ENCODE measurements around the gene DTNBP1. TPM values are rescaled to one million over a fixed set of nuclear protein-coding genes. Genes with fewer than 3 reads are reported as not detected.

Gene DTNBP1
- total and polyA plus RNA-seq, 2 of the 13 experiments (the other 11 are each of a cell fraction or from before 2014, with no cell fraction given), result 6.6 to 19.1 TPM

GRCh38 chr6:15577550-15578171, 85.2 kb downstream of the DTNBP1 start (continued):
- no peak for TF ChIP-seq KDM3A (CRISPR knock-in tag; IDR thresholded peaks at IDR 0.05; ENCODE audit: low read depth)

DNA sequence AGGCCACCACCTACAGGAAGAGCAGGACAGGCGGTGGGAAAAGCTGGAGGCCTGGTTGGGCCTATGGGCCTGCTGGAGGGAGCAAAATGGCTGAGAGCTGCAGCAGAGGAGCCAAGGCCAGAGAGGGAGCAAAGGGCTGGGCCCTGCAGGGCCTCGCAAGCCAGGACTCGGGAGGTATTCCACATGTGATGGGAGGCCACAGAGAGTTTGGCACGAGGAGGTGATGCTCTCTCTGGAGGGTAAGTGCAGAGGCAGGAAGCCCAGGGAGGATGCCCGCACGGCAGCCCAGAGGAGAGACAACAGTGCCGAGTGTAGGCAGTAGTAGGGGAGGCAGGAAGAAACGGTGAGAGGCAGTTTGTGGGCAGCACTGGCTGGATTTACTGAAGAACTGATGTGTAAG, 85.7 kb downstream of the DTNBP1 start:
- intact Hi-C loops (cut with micrococcal nuclease; ENCODE audit: unreplicated experiment), result no loop called here
- no peak overlapping the region for H3K4me3 ChIP-seq (replicated peaks in 1 of 3; ENCODE audit: insufficient read depth in 1 of 3, low read depth in 2 of 3, low read length in 3 of 3)
- peaks cover 5% of the 10 kb centered on the region; the same call in 1 of the 2 replicates for H3K4me1 ChIP-seq (ENCODE audit: insufficient read depth, low read length)
- BruUV-seq (replicated peaks), result no TSS peak
- no peak for DNase-seq (ENCODE audit: low spot score)
- 93% methylated on average over 8 of the region's 8 CpGs for WGBS (ENCODE audit: low lambda C conversion rate)
- no peaks in the 10 kb centered on the region for H3K9me3 ChIP-seq (ENCODE audit: low read length)
- H3K27me3 ChIP-seq (ENCODE audit: control insufficient read depth in 1 of 2, insufficient read depth in 2 of 2, low read length in 2 of 2), result no peaks in the 10 kb centered on the region
- no peak for FAIRE-seq
- no peaks in the 10 kb centered on the region; the same call in 1 of the 2 replicates for H4K20me1 ChIP-seq (ENCODE audit: insufficient read depth, low read length)
- no peak overlapping the region for H2AFZ ChIP-seq (ENCODE audit: low read length)
- H3K79me2 ChIP-seq (ENCODE audit: insufficient read depth, low read length), result no peaks in the 10 kb centered on the region
- ATAC-seq, result no peak; the same call in 2 of the 3 replicates
- no peak overlapping the region for H3K4me2 ChIP-seq (ENCODE audit: low read depth, low read length)
- ChIA-PET CTCF (ENCODE audit: low intra/inter-chr PET ratio, low total read pairs) (no interaction called here), POLR2A (no interaction called here)
- no peak overlapping the region for H3K9ac ChIP-seq (ENCODE audit: insufficient read depth, low read depth, low read length)
- in situ Hi-C loops (cut with HindIII; ENCODE audit: extremely low pct_ligation_motif_present, low pct_unique_long_range_greater_than_20kb), result no loop called here
- H3K36me3 ChIP-seq (replicated peaks in 1 of 2; ENCODE audit: control insufficient read depth in 1 of 2, insufficient read depth in 2 of 2, low read length in 2 of 2), result no peaks in the 10 kb centered on the region
- H3K27ac ChIP-seq (ENCODE audit: extremely low read length, insufficient read depth, low read length), result no peak overlapping the region
- TF ChIP-seq, protein P1, sequence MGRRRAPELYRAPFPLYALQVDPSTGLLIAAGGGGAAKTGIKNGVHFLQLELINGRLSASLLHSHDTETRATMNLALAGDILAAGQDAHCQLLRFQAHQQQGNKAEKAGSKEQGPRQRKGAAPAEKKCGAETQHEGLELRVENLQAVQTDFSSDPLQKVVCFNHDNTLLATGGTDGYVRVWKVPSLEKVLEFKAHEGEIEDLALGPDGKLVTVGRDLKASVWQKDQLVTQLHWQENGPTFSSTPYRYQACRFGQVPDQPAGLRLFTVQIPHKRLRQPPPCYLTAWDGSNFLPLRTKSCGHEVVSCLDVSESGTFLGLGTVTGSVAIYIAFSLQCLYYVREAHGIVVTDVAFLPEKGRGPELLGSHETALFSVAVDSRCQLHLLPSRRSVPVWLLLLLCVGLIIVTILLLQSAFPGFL (CRISPR knock-in tag; IDR thresholded peaks at IDR 0.05), result no peak
- TF ChIP-seq IRF2 (CRISPR knock-in tag; IDR thresholded peaks at IDR 0.05), result no peak
- TF ChIP-seq AHR (CRISPR knock-in tag; IDR thresholded peaks at IDR 0.05), result no peak
- no peak for TF ChIP-seq HIVEP1 (CRISPR knock-in tag; IDR thresholded peaks at IDR 0.05)
- TF ChIP-seq ZNF251 (CRISPR knock-in tag; IDR thresholded peaks at IDR 0.05), result no peak
- no peak for TF ChIP-seq SNAPC4 (CRISPR knock-in tag; IDR thresholded peaks at IDR 0.05)
- TF ChIP-seq ZC3H13 (CRISPR knock-in tag; IDR thresholded peaks at IDR 0.05), result no peak
- no peak for TF ChIP-seq SKIL (CRISPR knock-in tag; IDR thresholded peaks at IDR 0.05; ENCODE audit: borderline replicate concordance)
- TF ChIP-seq NFYC (CRISPR knock-in tag; IDR thresholded peaks at IDR 0.05), result no peak
- TF ChIP-seq, protein P2, sequence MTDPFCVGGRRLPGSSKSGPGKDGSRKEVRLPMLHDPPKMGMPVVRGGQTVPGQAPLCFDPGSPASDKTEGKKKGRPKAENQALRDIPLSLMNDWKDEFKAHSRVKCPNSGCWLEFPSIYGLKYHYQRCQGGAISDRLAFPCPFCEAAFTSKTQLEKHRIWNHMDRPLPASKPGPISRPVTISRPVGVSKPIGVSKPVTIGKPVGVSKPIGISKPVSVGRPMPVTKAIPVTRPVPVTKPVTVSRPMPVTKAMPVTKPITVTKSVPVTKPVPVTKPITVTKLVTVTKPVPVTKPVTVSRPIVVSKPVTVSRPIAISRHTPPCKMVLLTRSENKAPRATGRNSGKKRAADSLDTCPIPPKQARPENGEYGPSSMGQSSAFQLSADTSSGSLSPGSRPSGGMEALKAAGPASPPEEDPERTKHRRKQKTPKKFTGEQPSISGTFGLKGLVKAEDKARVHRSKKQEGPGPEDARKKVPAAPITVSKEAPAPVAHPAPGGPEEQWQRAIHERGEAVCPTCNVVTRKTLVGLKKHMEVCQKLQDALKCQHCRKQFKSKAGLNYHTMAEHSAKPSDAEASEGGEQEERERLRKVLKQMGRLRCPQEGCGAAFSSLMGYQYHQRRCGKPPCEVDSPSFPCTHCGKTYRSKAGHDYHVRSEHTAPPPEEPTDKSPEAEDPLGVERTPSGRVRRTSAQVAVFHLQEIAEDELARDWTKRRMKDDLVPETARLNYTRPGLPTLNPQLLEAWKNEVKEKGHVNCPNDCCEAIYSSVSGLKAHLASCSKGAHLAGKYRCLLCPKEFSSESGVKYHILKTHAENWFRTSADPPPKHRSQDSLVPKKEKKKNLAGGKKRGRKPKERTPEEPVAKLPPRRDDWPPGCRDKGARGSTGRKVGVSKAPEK (CRISPR knock-in tag; IDR thresholded peaks at IDR 0.05; ENCODE audit: borderline replicate concordance), result no peak

All from HepG2 (cell line).